NB4 (cell line): Measurements from ENCODE around the gene ARHGEF16.
A peak's percentile ranks its signal among the peaks of the same experiment; 100 is the strongest.

Source experiments
- DNase-seq: peaks from one replicate; pipeline ENCODE4 v3.0.0; 2010; ENCODE audit warnings: low read depth
- H3K4me3 ChIP-seq: one replicate; pipeline ENCODE4 v1.5.1; 2011; ENCODE audit warnings: mild to moderate bottlenecking, low read depth, low read length, moderate library complexity
- MYC ChIP-seq: IDR thresholded peaks from 2 replicates; pipeline ENCODE4 v1.6.1; 2011; ENCODE audit warnings: low read depth, low read length
- POLR2A ChIP-seq: IDR thresholded peaks from 2 replicates; pipeline ENCODE4 v1.6.1; 2011; ENCODE audit warnings: mild to moderate bottlenecking; ENCODE audit not compliant: insufficient read length; ENCODE audit errors: extremely low read depth
- TF ChIP-seq, protein P1 (sequence below): IDR thresholded peaks from 2 replicates; pipeline ENCODE4 v1.6.1; 2011; ENCODE audit warnings: low read depth, low read length
- TF ChIP-seq, protein P2 (sequence below): IDR thresholded peaks from one replicate; pipeline ENCODE4 v1.5.1; 2012; ENCODE audit warnings: low read depth, low read length

Gene ARHGEF16

DNA sequence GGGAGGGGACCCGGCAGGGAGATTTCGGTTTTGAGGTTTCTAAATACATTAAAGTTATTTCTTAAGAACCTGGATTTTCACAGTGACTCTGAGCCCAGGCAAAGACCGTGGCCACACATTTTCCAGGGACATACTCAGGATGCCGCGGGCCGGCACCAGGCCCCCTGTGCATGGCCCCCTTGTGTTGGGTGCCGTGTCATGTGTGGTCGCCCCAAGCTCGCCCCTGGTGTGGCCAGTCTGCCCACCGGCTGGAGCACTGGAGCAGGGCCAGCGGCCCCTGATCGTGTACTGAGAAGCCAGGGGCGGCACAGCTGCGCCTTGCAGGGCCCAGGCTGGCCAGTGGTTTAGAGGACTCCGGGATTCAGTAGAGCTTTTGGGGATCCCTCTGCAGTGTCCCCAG, 26.6 kb downstream of the ARHGEF16 start:
- no peak overlapping the region for H3K4me3 ChIP-seq
- no peak for DNase-seq
- TF ChIP-seq MYC (no peak), POLR2A (no peak)
- TF ChIP-seq, protein P1, sequence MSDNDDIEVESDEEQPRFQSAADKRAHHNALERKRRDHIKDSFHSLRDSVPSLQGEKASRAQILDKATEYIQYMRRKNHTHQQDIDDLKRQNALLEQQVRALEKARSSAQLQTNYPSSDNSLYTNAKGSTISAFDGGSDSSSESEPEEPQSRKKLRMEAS: no peak
- TF ChIP-seq, protein P2, sequence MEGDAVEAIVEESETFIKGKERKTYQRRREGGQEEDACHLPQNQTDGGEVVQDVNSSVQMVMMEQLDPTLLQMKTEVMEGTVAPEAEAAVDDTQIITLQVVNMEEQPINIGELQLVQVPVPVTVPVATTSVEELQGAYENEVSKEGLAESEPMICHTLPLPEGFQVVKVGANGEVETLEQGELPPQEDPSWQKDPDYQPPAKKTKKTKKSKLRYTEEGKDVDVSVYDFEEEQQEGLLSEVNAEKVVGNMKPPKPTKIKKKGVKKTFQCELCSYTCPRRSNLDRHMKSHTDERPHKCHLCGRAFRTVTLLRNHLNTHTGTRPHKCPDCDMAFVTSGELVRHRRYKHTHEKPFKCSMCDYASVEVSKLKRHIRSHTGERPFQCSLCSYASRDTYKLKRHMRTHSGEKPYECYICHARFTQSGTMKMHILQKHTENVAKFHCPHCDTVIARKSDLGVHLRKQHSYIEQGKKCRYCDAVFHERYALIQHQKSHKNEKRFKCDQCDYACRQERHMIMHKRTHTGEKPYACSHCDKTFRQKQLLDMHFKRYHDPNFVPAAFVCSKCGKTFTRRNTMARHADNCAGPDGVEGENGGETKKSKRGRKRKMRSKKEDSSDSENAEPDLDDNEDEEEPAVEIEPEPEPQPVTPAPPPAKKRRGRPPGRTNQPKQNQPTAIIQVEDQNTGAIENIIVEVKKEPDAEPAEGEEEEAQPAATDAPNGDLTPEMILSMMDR: no peak

DNA sequence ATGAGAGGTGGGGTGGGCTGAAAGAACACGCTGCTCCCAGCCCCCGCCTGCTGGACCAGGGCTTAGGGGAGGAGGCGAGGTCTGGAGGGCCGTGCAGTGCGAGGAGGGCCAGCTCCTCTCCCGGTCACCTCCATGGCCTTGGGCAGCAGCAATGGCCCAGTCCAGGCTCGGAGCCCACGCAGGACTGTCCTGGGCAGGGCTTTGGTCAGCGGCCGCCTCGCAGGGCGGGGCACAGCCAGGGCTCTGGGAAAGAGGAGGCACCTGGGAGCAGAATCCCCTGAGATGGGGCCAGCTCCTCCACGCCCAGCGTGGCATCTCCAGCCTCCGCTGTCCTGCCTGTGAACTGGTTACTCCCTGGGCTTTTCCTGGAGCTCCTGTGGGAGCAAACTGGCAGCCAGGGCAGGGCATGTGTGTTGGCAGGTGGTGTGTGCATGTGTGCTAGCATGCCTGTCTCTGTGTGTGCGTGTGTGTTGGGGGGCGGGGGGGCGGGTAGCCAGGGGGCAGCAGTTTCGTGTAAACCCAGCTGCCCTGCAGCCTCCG, 27.4 kb downstream of the ARHGEF16 start:
- TF ChIP-seq, protein P2: no peak
- no peak for TF ChIP-seq MYC
- no peak for TF ChIP-seq POLR2A
- TF ChIP-seq, protein P1: no peak
- no peak overlapping the region for H3K4me3 ChIP-seq
- DNase-seq: no peak

DNA sequence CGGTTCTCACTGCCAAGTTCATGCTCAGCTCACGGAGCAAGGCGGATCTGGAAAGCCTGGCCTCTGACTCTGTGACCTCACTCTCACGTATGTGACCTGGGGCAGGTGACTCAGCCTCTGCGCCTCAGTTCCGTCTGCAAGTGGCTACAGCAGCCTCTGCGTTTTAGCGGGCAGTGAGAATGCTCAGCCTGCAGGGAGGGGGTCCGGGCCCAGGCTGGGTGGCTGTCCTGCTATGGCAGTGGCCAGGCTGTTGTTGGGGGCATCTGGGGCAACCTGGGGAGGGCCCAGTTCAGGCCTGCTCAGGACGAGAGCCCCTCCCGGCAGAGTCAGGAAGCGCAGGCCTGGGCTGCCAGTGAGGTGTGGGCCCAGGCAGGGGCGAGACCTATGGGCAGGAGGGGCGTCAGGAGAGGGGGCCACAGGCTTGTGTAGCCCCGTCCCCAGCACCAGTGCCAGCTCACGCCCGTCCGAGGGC, 27.9 kb downstream of the ARHGEF16 start:
- no peak overlapping the region for H3K4me3 ChIP-seq
- TF ChIP-seq, protein P2: peak; percentile 26
- TF ChIP-seq POLR2A: no peak
- TF ChIP-seq, protein P1: no peak
- TF ChIP-seq MYC: no peak
- no peak for DNase-seq

DNA sequence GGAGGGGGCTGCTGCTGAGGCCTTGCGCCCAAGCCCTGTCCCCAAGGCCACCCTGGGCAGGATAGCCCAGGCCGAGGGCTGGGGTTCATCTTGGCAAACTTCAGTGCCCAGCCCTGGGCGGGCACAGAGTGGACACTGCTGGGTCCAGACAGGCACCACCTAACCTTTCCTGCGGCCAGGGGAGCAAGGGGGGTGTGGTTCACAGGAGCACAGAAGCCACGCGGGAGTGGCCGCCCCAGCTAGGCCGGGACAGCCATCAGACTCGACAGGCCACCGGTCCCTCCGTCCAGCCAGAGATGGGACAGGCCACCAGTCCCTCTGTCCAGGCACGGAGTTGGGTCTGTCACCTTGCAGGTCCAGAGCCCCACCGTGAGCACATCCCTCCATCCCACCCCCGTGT, 28.9 kb downstream of the ARHGEF16 start:
- DNase-seq: no peak
- TF ChIP-seq, protein P2: no peak
- TF ChIP-seq MYC: no peak
- TF ChIP-seq POLR2A: no peak
- TF ChIP-seq, protein P1: no peak
- H3K4me3 ChIP-seq: no peak overlapping the region

DNA sequence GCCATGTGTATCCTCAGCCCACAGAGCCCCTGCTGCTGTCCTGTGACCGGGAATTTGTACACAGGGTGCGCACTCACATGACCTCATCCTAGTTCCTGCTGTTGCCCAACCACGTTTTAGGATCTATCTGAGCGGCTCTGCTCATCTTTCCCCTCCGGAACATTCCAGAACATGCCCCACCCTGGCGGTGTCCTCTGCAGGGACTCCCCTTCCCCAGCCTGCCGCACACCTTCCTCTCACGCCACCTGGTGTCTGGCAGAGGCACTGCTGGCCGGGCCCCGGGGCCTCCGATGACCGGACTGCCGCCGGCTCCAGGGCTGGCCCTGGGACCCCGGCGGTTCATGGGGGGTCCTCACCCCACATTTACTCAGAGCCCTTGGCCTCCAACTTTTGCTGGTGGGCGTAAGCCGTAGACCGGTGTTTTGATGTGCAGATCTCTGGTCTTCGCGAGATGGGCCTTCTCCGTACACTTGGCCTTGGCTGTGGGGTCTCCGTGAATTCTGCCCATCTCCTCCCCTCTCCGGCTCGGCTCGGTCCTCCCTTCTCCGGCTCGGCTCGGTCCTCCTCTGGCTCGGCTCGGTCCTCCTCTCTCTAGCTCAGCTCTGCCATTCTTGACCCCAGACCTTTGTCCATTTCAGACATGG, 29.5 kb downstream of the ARHGEF16 start:
- peak; percentile 50 for DNase-seq
- TF ChIP-seq MYC (no peak), POLR2A (no peak)
- TF ChIP-seq, protein P2: peak; percentile 75
- no peak overlapping the region for H3K4me3 ChIP-seq
